ENCODE data around the gene CCDC85C. TPM values are rescaled to one million over a fixed set of nuclear protein-coding genes. Genes with fewer than 3 reads are reported as not detected.

The CCDC85C gene
- total and polyA plus RNA-seq, 2 of the 8 experiments (the other 6 are each of a cell fraction or from before 2014, with no cell fraction given) = 16.8 to 35.8 TPM

DNA sequence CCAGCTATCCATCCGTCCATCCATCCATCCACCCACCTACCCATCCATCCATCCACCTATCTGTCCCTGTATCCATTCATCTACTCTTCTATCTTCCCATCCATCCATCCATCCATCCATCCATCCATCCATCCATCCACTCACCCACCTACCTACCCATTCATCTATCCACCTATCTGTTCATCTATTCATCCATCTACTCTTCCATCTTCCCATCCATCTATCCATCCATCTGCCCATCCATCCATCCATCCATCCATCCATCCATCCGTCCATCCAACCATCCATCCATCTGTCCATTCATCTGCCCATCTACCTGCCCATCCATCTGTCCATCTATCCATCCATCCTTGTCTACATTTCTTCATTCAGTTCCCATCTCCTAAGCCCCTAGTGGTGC lies 23.1 kb upstream of the CCDC85C start:
- Histone ChIP-seq H3K79me1 (ENCODE audit: low read depth, low read length) (no peaks in the 10 kb centered on the region), H2AK5ac (ENCODE audit: low read depth, low read length) (0 out of 2 replicates have a peak overlapping the region, but pooled peaks have one; percentile 70), H3K4me1 (replicated peaks in 1 of 4; ENCODE audit: control insufficient read depth in 3 of 4, insufficient read depth in 4 of 4, low read length in 3 of 4) (peaks cover 0 to 3% (median 1%) of the 10 kb centered on the region in 4 experiments; a peak in 4 of 7 replicates), H2BK20ac (ENCODE audit: low read length) (no peak overlapping the region), H3K27me3 (replicated peaks in 1 of 4; ENCODE audit: control insufficient read depth in 3 of 4, extremely low read depth in 1 of 4, insufficient read depth in 3 of 4, low read length in 3 of 4) (no peaks in the 10 kb centered on the region; a peak in 1 of 7 replicates), H4K8ac (ENCODE audit: extremely low read depth, insufficient read depth, low read length) (no peak overlapping the region), H3K9ac (replicated peaks in 1 of 4; ENCODE audit: extremely low read depth in 1 of 4, low read depth in 3 of 4, low read length in 3 of 4) (no peak overlapping the region), H3K18ac (ENCODE audit: extremely low read depth, low read length) (no peak overlapping the region), H3K4me3 (ENCODE audit: extremely low read depth in 1 of 4, insufficient read depth in 2 of 4, low read depth in 3 of 4, low read length in 4 of 4) (no peak overlapping the region), H3K4me2 (ENCODE audit: insufficient read depth in 1 of 2, low read depth in 2 of 2, low read length in 2 of 2) (no peak overlapping the region), H3K23ac (ENCODE audit: insufficient read length) (no peak overlapping the region), H2AFZ (ENCODE audit: low read length) (no peak overlapping the region), H2BK120ac (replicated peaks; ENCODE audit: low read depth, low read length) (no peak overlapping the region), H3K36me3 (ENCODE audit: control insufficient read depth in 2 of 4, insufficient read depth in 4 of 4, low read length in 3 of 4) (no peaks in the 10 kb centered on the region), H2BK15ac (ENCODE audit: low read length) (no peak overlapping the region), H4K91ac (replicated peaks; ENCODE audit: insufficient read length, low read length) (no peak overlapping the region), H2BK5ac (ENCODE audit: low read depth, low read length) (no peak overlapping the region), H2BK12ac (ENCODE audit: low read depth, low read length) (no peak overlapping the region), H3K23me2 (ENCODE audit: low read depth, low read length) (peaks cover 5% of the 10 kb centered on the region; the same call in 1 of the 2 replicates), H3K9me3 (ENCODE audit: insufficient read depth in 2 of 2, low read depth in 1 of 2, low read length in 1 of 2) (no peaks in the 10 kb centered on the region), H3K79me2 (ENCODE audit: control insufficient read depth in 1 of 2, insufficient read depth in 2 of 2, low read length in 2 of 2) (no peaks in the 10 kb centered on the region), H3K56ac (replicated peaks; ENCODE audit: insufficient read length, low read depth, low read length) (no peak overlapping the region), H4K20me1 (replicated peaks in 1 of 2; ENCODE audit: control insufficient read depth in 1 of 2, insufficient read depth in 2 of 2, low read length in 2 of 2) (peaks cover 0 to 4% of the 10 kb centered on the region in 2 experiments), H3K27ac (ENCODE audit: low read depth, low read length) (no peak overlapping the region), H3K4ac (replicated peaks; ENCODE audit: insufficient read length, low read depth, low read length) (no peak overlapping the region), H4K5ac (ENCODE audit: insufficient read length, low read depth, low read length) (no peak overlapping the region), H3K14ac (ENCODE audit: insufficient read length) (no peak overlapping the region)
- DNase-seq (ENCODE audit: low read depth in 1 of 2, low spot score in 2 of 2) (no peak), FAIRE-seq (no peak)
- no peak for TF ChIP-seq TCF12 (IDR thresholded peaks at IDR 0.05; ENCODE audit: low read depth, low read length)
- TF ChIP-seq EGR1 (IDR thresholded peaks at IDR 0.05; ENCODE audit: borderline replicate concordance, low read depth, low read length) = no peak
- TF ChIP-seq POLR2AphosphoS5 (IDR thresholded peaks at IDR 0.05; ENCODE audit: low read depth, low read length) = no peak
- no peak for TF ChIP-seq POLR2A (IDR thresholded peaks at IDR 0.05; ENCODE audit: control extremely low read depth in 1 of 2, low read depth in 2 of 2, low read length in 2 of 2)
- no peak for TF ChIP-seq TEAD4 (IDR thresholded peaks at IDR 0.05; ENCODE audit: low read depth, low read length)
- no peak for TF ChIP-seq NRF1 (IDR thresholded peaks at IDR 0.05; ENCODE audit: low read depth, low read length)
- no peak for TF ChIP-seq KDM1A (IDR thresholded peaks at IDR 0.05; ENCODE audit: borderline replicate concordance, low read length)
- TF ChIP-seq RNF2 (IDR thresholded peaks at IDR 0.05; ENCODE audit: borderline replicate concordance, low read depth, low read length, missing control alignments, poor library complexity, severe bottlenecking) = no peak
- no peak for TF ChIP-seq YY1 (IDR thresholded peaks at IDR 0.05; ENCODE audit: low read depth, low read length)
- WGBS, 2 experiments (ENCODE audit: extremely low coverage in 1 of 2, insufficient coverage in 1 of 2, insufficient read length in 1 of 2, insufficient replicate concordance in 2 of 2, low coverage in 1 of 2, low lambda C conversion rate in 2 of 2, missing lambda C conversion rate in 1 of 2) = 86% methylated on average over 2 of the region's 2 CpGs; no CpG with 5 or more reads in 1 of the 2 experiments
- POLR2A ChIA-PET (ENCODE audit: partially characterized antibody) = interaction anchor here (0.8 kb wide), 1 partner anchor 64 kb away, joined by 3 read pairs; no protein-coding TSS in a partner anchor
- CTCF ChIA-PET (ENCODE audit: partially characterized antibody) = interaction anchor here (1.1 to 4.8 kb wide), 16 partner anchors 10 to 135 kb away, joined by 3 to 32 read pairs (median 5); no protein-coding TSS in a partner anchor

Data from H1 (cell line).